A549 (cell line): Measurements from ENCODE around the gene HMGN4. TPM values are rescaled to one million over a fixed set of nuclear protein-coding genes. Genes with fewer than 3 reads are reported as not detected.

Experiments used
- ATAC-seq, 2 experiments: fragments of 200-7000 bp in 1 of 2; fragments of >200 bp in 1 of 2; cut with Nextera tagmentation in 1 of 2; cut with Tn5 transposase in 1 of 2; 3 replicates each; pipeline versions ENCODE4 v1.8.0 to v1.9.1; 2018 to 2020; ENCODE audit warnings: mild to moderate bottlenecking in 1 of 2, moderate library complexity in 1 of 2
- CTCF ChIA-PET: fragments of 300-600 bp; sonication (Branson Sonifier 250); formaldehyde crosslinking; extraction: SDS; loops from one replicate; lab custom pipeline; 2021; ENCODE audit warnings: antibody characterized with exemption, inconsistent platforms; lab: Yijun Ruan, JAX
- POLR2A ChIA-PET: fragments of 350-600 bp; formaldehyde crosslinking; extraction: SDS; loops from one replicate; lab custom pipeline; 2021; ENCODE audit warnings: antibody characterized with exemption, inconsistent platforms; lab: Yijun Ruan, JAX
- DNase-seq, 2 experiments: peaks; one replicate each; pipeline versions ENCODE4 v3.0.0 to v3.0.0-alpha.2; 2011 to 2016; ENCODE audit warnings: low read depth in 1 of 2, low spot score in 1 of 2
- FAIRE-seq: peaks from 2 replicates; lab custom pipeline; 2011; peaks lifted over from hg19 to GRCh38; lab: Jason Lieb, UNC
- H3K27ac ChIP-seq, 2 experiments: fragments of >200 bp; sonication (Bioruptor Twin); formaldehyde crosslinking; 3 replicates each; pipeline ENCODE4 v1.5.1; 2016 to 2017
- H3K4me1 ChIP-seq: fragments of >200 bp; sonication (Bioruptor Twin); formaldehyde crosslinking; 3 replicates; pipeline ENCODE4 v1.6.1; 2016
- H3K4me2 ChIP-seq: fragments of >200 bp; sonication (Bioruptor Twin); formaldehyde crosslinking; 3 replicates; pipeline ENCODE4 v1.6.1; 2016
- H3K4me3 ChIP-seq: fragments of >200 bp; sonication (Bioruptor Twin); formaldehyde crosslinking; 3 replicates; pipeline ENCODE4 v1.5.1; 2016
- H3K9me3 ChIP-seq: fragments of >200 bp; sonication (Bioruptor Twin); formaldehyde crosslinking; 3 replicates; pipeline ENCODE4 v1.6.1; 2016
- BHLHE40 ChIP-seq: IDR thresholded peaks from 2 replicates; pipeline ENCODE4 v1.6.1; 2012; ENCODE audit warnings: low read depth, low read length, inconsistent platforms
- CHD2 ChIP-seq: fragments of 150-350 bp; IDR thresholded peaks from 2 replicates; pipeline ENCODE4 v1.6.1; 2014; ENCODE audit warnings: low read length; ENCODE audit not compliant: partially characterized antibody
- EHF ChIP-seq: fragments of 250-450 bp; sonication (Bioruptor Pico); IDR thresholded peaks from 2 replicates; pipeline ENCODE4 v1.5.0; 2020; ENCODE audit warnings: mild to moderate bottlenecking
- EHMT2 ChIP-seq: fragments of 200-600 bp; sonication (generic); IDR thresholded peaks from 2 replicates; pipeline ENCODE4 v1.6.1; 2016; ENCODE audit warnings: antibody characterized with exemption, low read depth, mild to moderate bottlenecking, moderate library complexity
- EP300 ChIP-seq, 2 experiments: fragments of >200 bp; sonication (Bioruptor Twin); formaldehyde crosslinking; IDR thresholded peaks; 2 replicates in 1 of 2; 3 replicates in 1 of 2; pipeline ENCODE4 v1.6.1; 2016 to 2017
- HOXB5 ChIP-seq: fragments of 250-450 bp; sonication (Bioruptor Pico); IDR thresholded peaks from 2 replicates; pipeline ENCODE4 v1.5.0; 2020; ENCODE audit warnings: mild to moderate bottlenecking, moderate library complexity
- JUN ChIP-seq, 2 experiments: fragments of >200 bp; sonication (Bioruptor Twin); formaldehyde crosslinking; IDR thresholded peaks; 2 replicates in 1 of 2; 3 replicates in 1 of 2; pipeline ENCODE4 v1.6.1; 2016 to 2017
- JUNB ChIP-seq: fragments of >200 bp; sonication (Bioruptor Twin); formaldehyde crosslinking; IDR thresholded peaks from 2 replicates; pipeline ENCODE4 v1.6.1; 2016
- KDM5A ChIP-seq: fragments of 200-600 bp; sonication (generic); IDR thresholded peaks from 2 replicates; pipeline ENCODE4 v1.6.1; 2016; ENCODE audit warnings: antibody characterized with exemption, mild to moderate bottlenecking
- MAFK ChIP-seq: fragments of 450-650 bp; IDR thresholded peaks from 2 replicates; pipeline ENCODE4 v1.6.1; 2014; ENCODE audit not compliant: partially characterized antibody
- MAZ ChIP-seq: fragments of 150-350 bp; IDR thresholded peaks from 2 replicates; pipeline ENCODE4 v1.6.1; 2014; ENCODE audit warnings: antibody characterized with exemption, low read depth, low read length, borderline replicate concordance
- NPAS2 ChIP-seq: fragments of 250-450 bp; sonication (Bioruptor Pico); IDR thresholded peaks from 2 replicates; pipeline ENCODE4 v1.8.0; 2022; ENCODE audit warnings: mild to moderate bottlenecking, moderate library complexity, borderline replicate concordance
- POLR2AphosphoS2 ChIP-seq: conservative IDR thresholded peaks from 2 replicates; pipeline ENCODE4 v1.6.1; 2012; ENCODE audit warnings: low read length, improper control_type of control experiment, inconsistent platforms
- RARB ChIP-seq: fragments of 250-450 bp; sonication (Bioruptor Pico); IDR thresholded peaks from 2 replicates; pipeline ENCODE4 v1.8.0; 2021; ENCODE audit warnings: mild to moderate bottlenecking, moderate library complexity
- RCOR1 ChIP-seq: fragments of 150-350 bp; IDR thresholded peaks from 2 replicates; pipeline ENCODE4 v1.6.1; 2014; ENCODE audit warnings: antibody characterized with exemption, low read length, low read depth
- SMC3 ChIP-seq: fragments of >200 bp; sonication (Bioruptor Twin); formaldehyde crosslinking; IDR thresholded peaks from 3 replicates; pipeline ENCODE4 v1.6.1; 2018; ENCODE audit warnings: inconsistent platforms
- TP53 ChIP-seq: fragments of 250-450 bp; sonication (Bioruptor Pico); IDR thresholded peaks from 2 replicates; pipeline ENCODE4 v1.5.0; 2021; ENCODE audit warnings: mild to moderate bottlenecking, moderate library complexity
- ZFP36 ChIP-seq: fragments of 450-650 bp; IDR thresholded peaks from 2 replicates; pipeline ENCODE4 v1.6.1; 2014; ENCODE audit warnings: borderline replicate concordance; ENCODE audit not compliant: partially characterized antibody
- ZNF302 ChIP-seq: fragments of 250-450 bp; sonication (Bioruptor Pico); IDR thresholded peaks from 2 replicates; pipeline ENCODE4 v1.9.0; 2021; ENCODE audit warnings: inconsistent platforms, mild to moderate bottlenecking, moderate library complexity
- WGBS: methylation state at CpG from one replicate; pipeline ENCODE4 v1.1.6; 2017; ENCODE audit errors: missing lambda C conversion rate; 5-methylcytosine and 5-hydroxymethylcytosine counted together
- polyA plus RNA-seq, 4 experiments: library from polyadenylated mRNA; depleted of rRNA in 3 of 4; stranded (reverse); fragments of >200 nt; fragmentation: RNase III in 1 of 4; extraction: RNeasy Plus Mini Kit Qiagen cat#74134 plus additional on column Dnase treatment in 1 of 4; gene quantifications; 2 replicates in 3 of 4; 3 replicates in 1 of 4; pipeline ENCODE4 v1.2.3, GENCODE V29; 2011 to 2017

The HMGN4 gene
- polyA plus RNA-seq, 2 of the 4 experiments (the other 2 are of a cell fraction) = 55.0 to 59.0 TPM

DNA sequence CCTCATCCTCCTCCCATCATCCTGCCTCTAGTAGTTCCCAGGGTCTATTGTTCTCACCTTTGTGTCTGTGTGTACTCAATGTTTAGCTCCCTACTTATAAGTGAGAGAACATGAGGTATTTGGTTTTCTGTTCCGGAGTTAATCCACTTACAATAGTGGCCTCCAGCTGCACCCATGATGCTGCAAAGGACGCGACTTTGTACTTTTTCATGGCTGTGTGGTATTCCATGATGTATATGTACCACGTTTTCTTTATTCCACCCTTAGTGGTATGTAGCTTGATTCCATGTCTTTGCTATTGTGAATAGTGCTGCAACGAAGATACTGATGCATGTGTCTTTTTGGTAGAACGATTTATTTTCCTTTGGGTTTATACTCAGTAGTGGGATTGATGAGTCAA, 40.1 kb downstream of the HMGN4 start:
- Histone ChIP-seq H3K4me3 (no peak overlapping the region), H3K27ac (no peak overlapping the region), H3K9me3 (no peaks in the 10 kb centered on the region; the same call in 2 of the 3 replicates), H3K4me2 (no peak overlapping the region), H3K4me1 (no peaks in the 10 kb centered on the region)
- CTCF ChIA-PET = interaction anchor here (0.6 to 1.7 kb wide), 4 partner anchors 14 to 236 kb away, joined by 3 to 6 read pairs (median 4); no protein-coding TSS in a partner anchor
- no peak for ATAC-seq
- DNase-seq = no peak
- POLR2A ChIA-PET = no interaction called here
- 90% methylated on average over 6 of the region's 6 CpGs for WGBS
- no peak for FAIRE-seq
- TF ChIP-seq MAZ (no peak), ZNF302 (CRISPR knock-in tag) (no peak), EP300 (IDR thresholded peaks at IDR 0.05) (no peak), TP53 (CRISPR knock-in tag) (no peak)

DNA sequence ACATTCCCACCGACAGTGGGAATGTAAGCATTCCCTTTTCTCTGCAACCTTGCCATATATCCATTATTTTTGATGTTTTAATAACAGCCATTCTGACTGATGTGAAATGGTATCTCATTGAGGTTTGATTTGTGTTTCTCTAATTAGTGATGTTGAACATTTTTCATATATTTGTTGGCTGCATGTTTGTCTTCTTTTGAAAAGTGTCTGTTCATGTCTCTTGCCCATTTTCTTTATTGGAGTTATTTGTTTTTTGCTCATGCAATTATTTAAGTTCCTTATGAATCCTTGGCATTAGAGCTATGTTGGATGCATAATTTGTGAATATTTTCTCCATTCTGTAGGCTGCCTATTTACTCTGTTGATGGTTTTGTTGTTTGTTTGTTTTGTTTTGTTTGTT, 40.6 kb downstream of the HMGN4 start:
- no peaks in the 10 kb centered on the region for H3K4me1 ChIP-seq
- H3K4me3 ChIP-seq = no peak overlapping the region
- no peak for DNase-seq
- no peaks in the 10 kb centered on the region; the same call in 2 of the 3 replicates for H3K9me3 ChIP-seq
- no peak overlapping the region for H3K27ac ChIP-seq
- POLR2A ChIA-PET = interaction anchor here (0.6 kb wide), 1 partner anchor 966 kb away, joined by 3 read pairs; no protein-coding TSS in a partner anchor
- no peak for FAIRE-seq
- no peak for ATAC-seq
- TF ChIP-seq NPAS2 (CRISPR knock-in tag) (no peak), EHMT2 (no peak), CHD2 (no peak), BHLHE40 (no peak), JUN (IDR thresholded peaks at IDR 0.05) (no peak), POLR2AphosphoS2 (no peak), SMC3 (no peak), HOXB5 (no peak)
- CTCF ChIA-PET = interaction anchor here (1.0 to 1.7 kb wide), 3 partner anchors 14 to 237 kb away, joined by 3 to 6 read pairs (median 5); no protein-coding TSS in a partner anchor
- WGBS = 95% methylated on average over 1 of the region's 1 CpG
- H3K4me2 ChIP-seq = no peak overlapping the region

DNA sequence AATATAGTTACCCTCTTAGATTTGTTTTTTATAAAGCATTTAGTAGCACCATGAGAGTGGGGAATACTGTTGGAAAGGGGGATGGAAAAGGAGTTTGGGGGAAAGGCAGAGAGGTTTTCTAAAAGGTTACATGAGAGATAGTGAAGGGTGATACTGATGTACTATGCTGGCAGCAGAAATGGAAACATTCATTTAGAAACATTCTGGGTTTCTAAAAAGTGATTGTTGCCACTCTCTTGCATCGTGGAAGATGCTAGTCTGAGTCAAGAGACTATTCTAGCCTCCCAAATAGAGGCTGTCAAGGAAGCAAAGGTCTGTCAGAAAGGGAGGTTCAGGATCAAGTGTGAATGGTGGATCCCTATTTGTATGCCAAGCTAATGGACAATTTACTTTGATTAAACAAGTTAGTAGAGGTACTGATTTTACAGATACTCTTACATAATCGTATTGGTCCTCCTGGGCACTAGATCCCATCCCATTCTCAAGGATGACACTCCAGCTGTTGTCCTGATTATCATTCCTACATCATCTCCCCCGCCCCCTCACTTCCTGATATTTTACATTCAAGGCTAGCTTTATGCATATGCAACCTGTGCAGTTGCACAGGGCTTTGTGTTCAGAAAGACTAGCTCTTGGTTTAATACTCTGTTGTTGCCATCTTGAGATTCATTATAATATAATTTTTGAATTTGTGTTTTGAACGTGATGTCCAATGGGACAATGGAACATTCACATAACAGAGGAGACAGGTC, 43.2 kb downstream of the HMGN4 start:
- Histone ChIP-seq H3K9me3 (no peaks in the 10 kb centered on the region; the same call in 2 of the 3 replicates), H3K4me3 (no peak overlapping the region), H3K4me2 (no peak overlapping the region), H3K4me1 (no peaks in the 10 kb centered on the region), H3K27ac (no peak overlapping the region)
- no peak for TF ChIP-seq KDM5A
- TF ChIP-seq RARB (CRISPR knock-in tag) = no peak
- TF ChIP-seq RCOR1 = no peak
- no peak for TF ChIP-seq JUNB
- no peak for TF ChIP-seq TP53 (CRISPR knock-in tag)
- no peak for TF ChIP-seq MAFK
- no peak for ATAC-seq
- WGBS = 26% methylated on average over 4 of the region's 4 CpGs
- no peak for FAIRE-seq
- no peak for DNase-seq
- CTCF ChIA-PET = interaction anchor here (1.3 to 3.2 kb wide), 4 partner anchors 9 to 14 kb away, joined by 3 to 15 read pairs (median 8); partner anchors contain the start of gene ABT1
- POLR2A ChIA-PET = no interaction called here

DNA sequence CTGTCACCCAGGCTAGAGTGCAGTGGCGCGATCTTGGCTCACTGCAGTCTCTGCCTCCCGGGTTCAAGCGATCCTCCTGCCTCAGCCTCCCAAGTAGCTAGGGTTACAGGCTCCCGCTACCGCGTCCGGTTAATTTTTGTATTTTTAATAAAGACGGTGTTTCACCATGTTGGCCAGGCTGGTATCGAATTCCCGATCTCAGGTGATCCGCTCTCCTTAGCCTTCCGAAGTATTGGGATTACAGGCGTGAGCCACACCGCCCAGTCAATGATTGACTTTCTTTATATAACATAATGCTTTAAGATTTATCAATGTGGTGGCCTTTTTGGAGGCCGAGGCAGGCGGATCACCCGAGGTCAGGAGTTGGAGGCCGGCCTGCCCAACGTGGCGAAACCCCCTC, 50.8 kb downstream of the HMGN4 start:
- no peaks in the 10 kb centered on the region for H3K4me1 ChIP-seq
- no peak for ATAC-seq
- H3K9me3 ChIP-seq = no peaks in the 10 kb centered on the region
- ChIA-PET CTCF (interaction anchor here (7.6 kb wide), 1 partner anchor 16 kb away, joined by 124 read pairs; no protein-coding TSS in a partner anchor), POLR2A (no interaction called here)
- FAIRE-seq = no peak
- no peak overlapping the region for H3K4me3 ChIP-seq
- H3K27ac ChIP-seq = no peak overlapping the region
- 85% methylated on average over 21 of the region's 21 CpGs for WGBS
- no peak for TF ChIP-seq ZFP36
- no peak for TF ChIP-seq EHF (CRISPR knock-in tag)
- no peak overlapping the region for H3K4me2 ChIP-seq
- no peak for DNase-seq
